AG10803 (cell line): Measurements from ENCODE around the gene VAMP7.
A peak's percentile ranks its signal among the peaks of the same experiment; 100 is the strongest.

Source experiments
- DNase-seq: peaks from one replicate; pipeline ENCODE4 v3.0.0; 2010; ENCODE audit warnings: low read depth
- H3K4me3 ChIP-seq: 2 replicates; pipeline ENCODE4 v1.5.1; 2011; ENCODE audit warnings: mild to moderate bottlenecking, low read length, control low read depth
- CTCF ChIP-seq: conservative IDR thresholded peaks from 2 replicates; pipeline ENCODE4 v1.5.1; 2011; ENCODE audit warnings: mild to moderate bottlenecking, low read length, control low read depth, inconsistent platforms

VAMP7 gene

GRCh38 chrX:155870958-155871357, 10.2 kb upstream of the VAMP7 start:
- H3K4me3 ChIP-seq, result no peak overlapping the region
- no peak for DNase-seq
- no peak for TF ChIP-seq CTCF

DNA sequence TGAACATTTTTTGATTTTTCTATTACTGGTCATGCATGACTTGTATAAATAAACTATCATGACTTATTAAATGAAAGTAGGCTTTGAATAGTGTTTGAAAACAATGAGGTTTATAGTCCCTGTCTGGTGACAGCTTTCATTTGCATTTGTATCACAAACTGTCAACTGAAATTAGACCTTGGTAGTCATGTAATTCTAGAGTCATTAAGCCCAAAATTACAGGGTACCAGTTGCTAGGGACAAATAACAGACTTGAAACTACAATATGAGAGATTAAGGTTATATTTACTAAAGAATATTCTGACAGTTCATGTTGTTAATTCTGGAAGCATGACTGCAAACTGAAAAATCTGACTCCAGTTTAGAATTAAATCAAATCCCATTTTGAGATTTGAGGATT, 9.2 kb upstream of the VAMP7 start:
- DNase-seq, result no peak

DNA sequence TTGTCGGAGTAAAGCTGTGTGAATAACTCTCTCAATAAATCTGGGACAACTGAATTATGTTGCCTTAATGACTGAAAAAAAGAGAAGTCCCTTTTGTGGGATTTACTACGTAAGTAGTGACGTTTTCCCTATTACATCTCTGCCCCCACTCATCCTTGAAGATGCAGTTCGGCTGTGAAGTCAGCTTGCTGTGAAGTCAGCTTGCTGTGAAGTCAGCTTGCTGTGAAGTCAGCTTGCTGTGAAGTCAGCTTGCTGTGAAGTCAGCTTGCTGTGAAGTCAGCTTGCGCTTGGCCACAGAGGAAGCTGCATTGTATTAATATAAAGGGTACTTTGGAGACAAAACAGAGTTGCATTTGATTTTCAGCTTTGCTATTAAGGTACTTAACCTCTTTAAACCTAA, 8.0 kb upstream of the VAMP7 start:
- H3K4me3 ChIP-seq, result no peak overlapping the region
- no peak for TF ChIP-seq CTCF
- no peak for DNase-seq

More for the DNA sequence above, 9.2 kb upstream of the VAMP7 start:
- no peak overlapping the region for H3K4me3 ChIP-seq
- no peak for TF ChIP-seq CTCF

GRCh38 chrX:155874571-155875244, 6.4 kb upstream of the VAMP7 start:
- H3K4me3 ChIP-seq, result peak overlapping the region; percentile 47
- peak; percentile 5 for DNase-seq
- TF ChIP-seq CTCF, result no peak

DNA sequence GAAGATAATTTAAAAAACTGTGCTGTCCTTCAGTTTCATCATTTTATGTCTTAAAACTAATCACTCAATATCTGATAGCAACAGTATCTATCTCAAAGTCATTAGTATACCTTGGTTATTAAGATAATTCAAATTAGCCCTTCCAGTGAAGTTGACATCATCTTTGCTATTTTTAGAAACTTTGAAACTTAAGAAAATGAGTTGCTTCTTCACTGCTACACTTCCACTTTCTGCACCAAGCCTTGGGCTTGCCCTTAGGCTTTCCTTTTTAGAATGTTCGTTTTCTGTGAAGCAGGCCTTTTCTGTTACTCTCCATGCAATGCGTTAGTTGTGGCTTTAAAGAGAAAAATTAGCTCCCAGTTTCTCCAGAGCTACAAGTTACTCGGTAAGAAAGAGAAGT, 4.4 kb upstream of the VAMP7 start:
- DNase-seq, result no peak
- H3K4me3 ChIP-seq, result no peak overlapping the region
- no peak for TF ChIP-seq CTCF

GRCh38 chrX:155877288-155877687, 3.9 kb upstream of the VAMP7 start:
- no peak for DNase-seq
- no peak for TF ChIP-seq CTCF
- H3K4me3 ChIP-seq, result no peak overlapping the region

DNA sequence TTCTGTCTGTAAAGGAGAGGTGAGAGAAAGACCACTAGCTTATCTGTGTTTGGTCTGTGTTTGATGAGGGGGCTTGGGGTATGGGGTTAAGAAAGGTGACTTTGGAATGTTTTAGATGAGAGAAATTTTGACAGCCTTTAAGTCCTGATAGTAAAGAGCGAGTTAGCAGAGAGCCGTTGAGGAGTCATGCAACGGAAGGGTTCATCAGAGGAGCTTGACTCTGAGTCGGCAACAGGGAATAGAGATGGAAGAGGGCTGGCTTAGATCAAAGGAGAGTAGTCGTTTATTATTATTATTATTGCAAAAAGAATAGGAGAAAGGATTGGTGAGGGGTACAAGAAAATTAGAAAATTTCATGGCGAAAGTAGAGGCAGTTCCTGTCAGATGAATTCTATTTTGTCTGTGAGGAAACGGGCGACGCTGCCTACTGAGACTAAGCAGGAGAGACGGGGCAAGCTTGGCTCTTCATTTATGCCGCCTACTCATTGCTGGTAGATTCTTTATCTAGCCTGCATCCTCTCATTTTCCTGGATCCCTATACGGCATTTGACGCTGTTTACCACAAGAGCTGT, 473 bp upstream of the VAMP7 start:
- peak overlapping the region; percentile 79 for H3K4me3 ChIP-seq
- TF ChIP-seq CTCF, result no peak
- no peak for DNase-seq
